NCI-H146 treated with DMSO at 0.1 percent for 48 hours (cell line): ENCODE results near the gene RHBDL3.
"Not testable (repeated sequence)": the region's sequence is repeated elsewhere in the genome, so short reads cannot be mapped to it uniquely, and the experiment has no call there.

ENCODE experiments used
- DNase-seq: peaks from one replicate; lab custom pipeline; 2025; ENCODE audit not compliant: unreplicated experiment; lab: John Stamatoyannopoulos, UW

RHBDL3 gene

GRCh38 chr17:32323046-32323445, 57.4 kb downstream of the RHBDL3 start:
- no peak for DNase-seq

GRCh38 chr17:32323811-32324491, 58.3 kb downstream of the RHBDL3 start:
- DNase-seq, result no peak

- DNase-seq, result no peak
Observed at GRCh38 chr17:32327911-32328310, 62.3 kb downstream of the RHBDL3 start.

DNA sequence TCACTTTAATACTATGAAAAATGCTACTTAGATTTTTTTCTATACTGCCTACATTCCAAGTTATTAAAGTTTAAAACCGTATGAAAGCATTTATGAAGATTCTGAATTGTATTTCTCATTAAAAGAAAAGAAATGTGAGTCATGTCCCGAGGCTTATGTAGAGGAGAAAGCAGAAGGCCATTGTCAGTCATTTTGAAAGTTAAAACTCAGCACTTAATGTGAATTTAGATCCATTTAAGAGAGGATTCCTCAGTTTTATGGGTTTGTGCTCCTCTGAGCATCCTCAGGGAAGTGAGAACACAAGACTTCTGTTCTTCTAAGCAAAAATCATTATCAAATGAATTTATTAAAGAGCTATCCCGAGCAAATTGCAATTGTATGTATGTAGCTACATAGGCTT, 64.5 kb downstream of the RHBDL3 start:
- DNase-seq, result no peak

- DNase-seq, result no peak
Observed at GRCh38 chr17:32331243-32332040, 65.8 kb downstream of the RHBDL3 start.

DNA sequence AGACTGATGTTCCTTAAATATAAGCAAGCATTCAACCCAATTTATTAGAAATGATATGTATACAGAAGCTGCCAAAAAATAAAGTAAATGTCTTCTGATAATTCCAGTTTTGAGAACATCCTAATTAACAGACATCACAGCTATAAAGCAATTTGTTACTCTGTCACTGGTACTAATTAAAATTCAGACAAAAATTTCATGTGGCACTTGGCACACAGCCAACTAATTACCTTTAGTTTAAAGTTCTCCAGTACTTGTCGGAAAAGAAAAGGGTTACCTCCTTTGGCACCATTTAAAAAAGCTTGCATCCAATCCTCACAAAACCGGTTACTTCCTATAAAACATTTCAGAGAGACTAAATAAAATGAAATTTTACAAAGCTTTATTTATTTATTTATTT, 67.6 kb downstream of the RHBDL3 start:
- no peak for DNase-seq

DNA sequence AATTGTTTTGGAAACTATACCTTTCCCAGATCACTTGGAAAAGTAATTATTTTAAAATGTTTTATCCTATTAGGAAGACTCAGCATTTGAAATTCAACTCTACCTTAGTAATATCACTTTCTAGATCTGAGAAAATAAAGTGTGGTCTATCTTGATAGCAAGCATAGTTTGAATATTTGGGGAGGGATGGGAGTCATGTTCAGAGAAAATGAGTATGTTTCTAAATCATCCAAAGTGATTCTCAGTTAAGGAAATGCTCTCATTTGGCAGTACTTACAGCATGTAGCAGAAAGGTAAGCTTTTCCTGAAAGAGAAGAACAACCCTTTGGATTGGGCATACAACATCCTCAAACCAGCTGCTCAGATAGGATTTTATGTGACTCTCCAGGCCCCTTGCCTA, 69.4 kb downstream of the RHBDL3 start:
- DNase-seq, result no peak

DNA sequence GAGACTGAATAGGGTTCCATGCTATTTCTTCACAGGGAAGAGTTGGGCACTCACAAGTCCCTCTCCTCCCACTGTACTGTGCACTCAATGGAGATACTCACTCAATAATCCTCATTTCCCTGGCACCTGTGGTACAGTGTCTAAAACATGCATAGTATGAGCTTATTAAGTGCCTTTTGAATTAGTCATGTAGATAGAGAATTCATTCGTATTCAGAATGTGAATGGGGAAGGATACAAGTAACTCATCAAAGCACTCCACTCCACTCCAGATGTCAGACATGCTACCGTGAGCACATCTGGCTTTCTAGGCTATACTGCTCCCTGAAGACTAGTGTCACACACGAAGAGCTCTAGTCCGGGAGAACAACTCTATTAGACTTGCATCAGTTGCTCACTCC, 70.1 kb downstream of the RHBDL3 start:
- no peak for DNase-seq

DNA sequence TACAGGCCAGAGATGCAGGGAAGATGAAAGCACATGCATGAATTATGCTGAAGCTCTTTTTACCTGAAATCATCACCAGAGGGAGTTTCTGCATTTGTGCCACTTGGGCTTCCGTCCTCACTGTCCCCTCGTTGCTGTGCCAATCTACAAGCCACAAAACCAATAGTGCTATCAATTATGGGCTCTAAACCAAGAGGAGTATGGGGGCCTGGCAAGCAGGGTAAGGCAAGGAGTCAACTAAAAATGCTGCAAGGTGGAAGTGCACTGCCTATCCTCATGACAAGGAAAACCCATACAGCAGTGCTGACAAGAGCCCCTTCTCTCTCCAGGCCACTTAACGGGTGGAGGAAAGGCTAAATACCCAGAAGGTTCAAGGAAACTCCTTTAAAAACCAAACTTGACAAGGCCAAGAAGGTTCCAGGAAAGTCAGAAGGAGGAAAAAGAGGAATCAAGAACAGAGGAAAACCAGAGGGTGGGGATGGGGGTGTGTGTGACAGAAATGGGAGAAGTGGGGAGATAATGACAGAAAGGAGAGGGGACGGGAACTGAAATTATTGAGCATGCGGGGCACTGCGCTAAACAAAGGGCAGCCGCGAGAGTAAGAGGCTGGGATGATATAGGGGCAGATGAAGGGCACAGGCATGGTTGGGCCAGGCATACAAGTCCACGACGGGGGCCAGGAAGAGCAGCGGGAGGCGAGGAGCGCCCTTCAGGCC, 75.7 kb downstream of the RHBDL3 start:
- DNase-seq, result peak; percentile 65

GRCh38 chr17:32341857-32342602, 76.4 kb downstream of the RHBDL3 start, which contains the start of gene C17orf75:
Gene C17orf75 (minus strand): TSS chr17:32342173. CDS start chr17:32342139, 34 bp downstream.
- peak; percentile 65 for DNase-seq

DNA sequence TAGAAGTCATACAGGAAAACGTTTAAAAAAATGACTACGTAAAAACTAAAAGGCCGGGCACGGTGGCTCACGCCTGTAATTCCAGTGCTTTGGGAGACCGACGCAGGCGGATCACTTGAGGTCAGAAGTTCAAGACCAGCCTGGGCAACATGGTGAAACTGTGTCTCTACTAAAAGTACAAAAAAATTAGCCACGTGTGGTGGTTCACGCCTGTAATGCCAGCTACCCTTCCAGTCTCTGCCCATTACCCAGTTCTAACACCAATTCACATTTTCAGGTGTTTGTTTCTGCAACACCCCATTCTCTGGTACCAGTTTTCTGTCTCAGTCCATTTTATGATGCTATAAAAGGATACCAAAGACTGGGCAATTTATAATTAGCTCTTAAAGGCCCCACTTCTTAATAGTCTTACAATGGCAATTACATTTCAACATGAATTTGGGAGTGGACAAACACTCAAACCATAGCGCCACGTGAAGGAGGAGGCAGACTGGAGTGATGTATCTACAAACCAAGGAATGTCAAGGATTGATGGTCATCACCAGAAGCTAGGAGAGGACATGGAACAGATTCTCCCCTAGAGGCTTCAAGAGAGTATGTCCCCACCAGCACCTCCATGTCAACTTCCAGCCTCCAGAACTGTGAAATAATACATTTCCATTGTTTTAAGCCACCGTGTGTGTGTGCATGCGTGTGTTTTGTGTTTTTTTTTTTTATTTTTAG, 77.1 kb downstream of the RHBDL3 start:
- no peak for DNase-seq

DNA sequence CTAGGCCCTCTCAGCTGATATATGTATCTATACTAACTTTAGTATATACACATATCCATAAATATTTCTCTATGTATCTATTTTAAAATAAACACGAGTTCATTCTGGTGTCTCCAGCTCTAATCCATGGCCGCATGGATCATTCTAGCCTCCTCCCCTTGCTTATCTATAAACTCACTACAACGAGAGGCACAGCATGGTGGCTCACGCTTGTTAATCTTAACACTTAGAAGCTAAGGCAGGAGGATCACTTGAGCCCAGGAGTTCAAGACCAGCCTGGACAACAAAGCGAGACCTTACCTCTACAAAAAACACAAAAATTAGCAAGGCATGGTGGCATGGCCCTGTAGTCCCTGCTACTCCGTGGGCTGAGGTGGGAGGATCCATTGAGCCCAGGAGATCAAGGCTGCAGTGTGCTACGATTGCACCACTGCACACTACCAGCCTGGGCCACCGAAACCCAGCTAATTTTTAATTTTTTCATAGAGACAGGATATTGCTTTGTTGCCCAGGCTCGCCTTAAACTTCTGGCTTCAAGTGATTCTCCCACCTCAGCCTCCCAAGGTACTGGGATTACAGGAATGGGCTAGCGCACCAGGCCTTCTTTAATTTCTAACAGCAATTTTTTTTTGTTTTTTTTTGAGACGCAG, 80.4 kb downstream of the RHBDL3 start:
- no peak for DNase-seq

- DNase-seq, result no peak
Observed at GRCh38 chr17:32348483-32348800, 82.8 kb downstream of the RHBDL3 start.

- DNase-seq, result no peak
Observed at GRCh38 chr17:32349503-32349853, 83.8 kb downstream of the RHBDL3 start.

GRCh38 chr17:32349854-32350665, 84.4 kb downstream of the RHBDL3 start, which contains the start of gene ZNF207:
Gene ZNF207 (plus strand): TSS chr17:32350157. CDS start chr17:32350286, 129 bp downstream.
- DNase-seq, result peak; percentile 97

- peak; percentile 12 for DNase-seq
Observed at GRCh38 chr17:32350666-32351418, 85.2 kb downstream of the RHBDL3 start.

DNA sequence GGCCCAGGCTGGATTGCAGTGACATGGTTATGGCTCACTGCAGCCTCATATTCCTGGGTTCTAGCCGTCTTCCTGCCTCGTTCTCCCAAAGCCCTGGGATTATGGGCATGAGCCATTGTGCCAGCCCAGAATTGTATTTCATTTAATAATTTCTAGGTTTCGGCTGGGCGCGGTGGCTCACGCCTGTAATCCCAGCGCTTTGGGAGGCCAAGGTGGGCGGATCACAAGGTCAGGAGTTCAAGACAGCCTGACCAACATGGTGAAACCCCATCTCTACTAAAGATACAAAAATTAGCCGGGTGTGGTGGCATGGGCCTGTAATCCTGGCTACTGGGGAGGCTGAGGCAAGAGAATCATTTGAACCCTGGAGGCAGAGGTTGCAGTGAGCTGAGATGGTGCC, 87.1 kb downstream of the RHBDL3 start:
- not testable (repeated sequence) for DNase-seq

DNA sequence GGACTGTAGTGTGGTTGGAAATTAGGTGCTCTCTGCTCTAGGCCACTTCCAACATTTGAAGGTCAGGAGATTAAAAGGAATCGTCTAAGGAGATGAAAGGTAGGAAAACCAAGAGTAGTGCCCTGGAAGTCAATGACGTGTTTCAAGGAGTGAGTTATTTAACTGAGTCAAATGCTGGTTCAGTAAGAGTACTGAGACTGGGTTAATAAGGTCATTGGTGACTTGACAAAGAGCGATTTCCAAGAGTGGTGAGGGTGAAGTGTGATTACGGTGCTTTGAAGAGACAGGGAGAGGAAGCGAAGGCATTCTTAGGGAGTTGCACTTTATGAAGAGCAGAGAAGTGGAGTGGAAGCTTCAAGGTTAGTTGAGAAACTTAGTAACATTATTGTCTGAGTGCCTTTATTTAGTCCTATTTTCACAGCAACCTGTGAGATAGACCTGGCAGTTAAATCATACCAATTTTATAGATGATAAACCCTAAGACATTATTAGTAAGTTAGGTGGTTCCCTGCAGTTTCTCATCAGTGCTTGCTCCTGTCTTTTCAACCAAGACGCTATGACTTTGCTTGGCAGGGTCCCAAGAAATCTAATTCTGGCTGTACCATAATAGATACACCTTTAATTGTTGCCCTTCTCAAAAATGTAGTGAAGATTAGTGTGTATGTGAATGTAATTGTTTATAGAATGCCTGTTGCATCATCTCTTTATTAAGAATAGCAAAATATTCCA, 90.2 kb downstream of the RHBDL3 start:
- no peak for DNase-seq
